Motor neuron (in vitro differentiated cells): ENCODE data around the gene SLC66A2. TPM values are rescaled to one million over a fixed set of nuclear protein-coding genes. Genes with fewer than 3 reads are reported as not detected.

Source experiments
- ATAC-seq, 8 experiments: fragments of 200-7000 bp; cut with Tn5 transposase; replicated peaks in 6 of 8; 2 replicates each; pipeline ENCODE4 v1.8.0; 2021; ENCODE audit warnings: mild to moderate bottlenecking in 8 of 8, moderate library complexity in 8 of 8
- H3K27ac ChIP-seq, 2 donors: fragments of 250-450 bp; sonication (Bioruptor Pico); 2 replicates each; pipeline ENCODE4 v1.9.0; 2021; ENCODE audit warnings: antibody characterized with exemption in 2 of 2, mild to moderate bottlenecking in 2 of 2, moderate library complexity in 1 of 2
- H3K4me1 ChIP-seq, 2 donors: fragments of 250-450 bp; sonication (Bioruptor Pico); replicated peaks in 1 of 2; 2 replicates each; pipeline ENCODE4 v1.6.1; 2021; ENCODE audit warnings: antibody characterized with exemption in 2 of 2, mild to moderate bottlenecking in 2 of 2, moderate library complexity in 1 of 2
- H3K4me3 ChIP-seq, 5 donors: fragments of 250-450 bp; sonication (Bioruptor Pico); 2 replicates each; pipeline ENCODE4 v1.9.0; 2021; ENCODE audit warnings: antibody characterized with exemption in 5 of 5, mild to moderate bottlenecking in 5 of 5, moderate library complexity in 4 of 5
- WGBS, 10 experiments: fragments of 450-650 bp; shearing (Covaris generic); methylation state at CpG; one replicate each; pipeline ENCODE4 v1.0.0; 2022; 5-methylcytosine and 5-hydroxymethylcytosine counted together
- in situ Hi-C, 9 experiments: fragments of 400-800 bp; cut with MboI; loops; one replicate each; pipeline ENCODE4 v1.15.0; 2021; ENCODE audit warnings: low sequenced_read_pairs in 9 of 9, low pct_unique_long_range_greater_than_20kb in 2 of 9; ENCODE audit not compliant: unreplicated experiment in 9 of 9
- total RNA-seq, 8 experiments: library from RNA; unstranded; fragments of 300-600 nt; gene quantifications; 2 replicates each; pipeline versions ENCODE4 v1.2.3 to v1.2.4, GENCODE V29; 2022

Gene SLC66A2
- total RNA-seq, 8 experiments from 2014 or later, result 15.6 to 25.7 (median 18.9) TPM

- WGBS, 10 experiments, result 79 to 92% (median 86%) methylated on average over 1 to 6 of the region's 6 CpGs; no CpG with 5 or more reads in 4 of the 10 experiments
- peak in 7 of 8 experiments; percentile 9 to 80 (median 69) for ATAC-seq
- Histone ChIP-seq H3K4me3 (no peak overlapping the region), H3K27ac (no peak overlapping the region), H3K4me1 (peaks cover 10 to 17% of the 10 kb centered on the region in 2 donors)
- in situ Hi-C loops, result no loop called here
Measured at GRCh38 chr18:79982736-79983135, 31.3 kb upstream of the SLC66A2 start.

- no peak overlapping the region for H3K4me3 ChIP-seq
- WGBS, 10 experiments, result 79 to 100% (median 86%) methylated on average over 2 of the region's 13 CpGs; no CpG with 5 or more reads in 5 of the 10 experiments
- peaks cover 0 to 9% of the 10 kb centered on the region in 2 donors for H3K4me1 ChIP-seq
- H3K27ac ChIP-seq, result no peak overlapping the region
- in situ Hi-C loops, result no loop called here
- ATAC-seq, result peak in 1 of 8 experiments; percentile 41
Measured at GRCh38 chr18:79980585-79980984, 29.1 kb upstream of the SLC66A2 start.

- ATAC-seq, result no peak
- Histone ChIP-seq H3K27ac (no peak overlapping the region), H3K4me3 (no peak overlapping the region), H3K4me1 (peaks cover 0 to 9% of the 10 kb centered on the region in 2 donors)
- 85 to 100% (median 100%) methylated on average over 2 to 5 of the region's 5 CpGs; no CpG with 5 or more reads in 3 of the 10 experiments for WGBS, 10 experiments
- in situ Hi-C loops, result no loop called here
Measured at GRCh38 chr18:79979843-79980242, 28.4 kb upstream of the SLC66A2 start.

GRCh38 chr18:79975985-79976680, 24.7 kb upstream of the SLC66A2 start:
- peaks cover 0 to 4% of the 10 kb centered on the region in 2 donors for H3K4me1 ChIP-seq
- H3K27ac ChIP-seq, result no peak overlapping the region
- H3K4me3 ChIP-seq, result no peak overlapping the region
- in situ Hi-C loops, result no loop called here
- peak in 3 of 8 experiments; percentile 34 to 60 (median 57) for ATAC-seq
- 47 to 100% (median 97%) methylated on average over 2 to 12 of the region's 14 CpGs; no CpG with 5 or more reads in 2 of the 10 experiments for WGBS, 10 experiments

- ATAC-seq, result no peak
- H3K4me3 ChIP-seq, result no peak overlapping the region
- in situ Hi-C loops, result no loop called here
- no peaks in the 10 kb centered on the region for H3K4me1 ChIP-seq
- 60 to 100% (median 100%) methylated on average over 1 to 4 of the region's 4 CpGs; no CpG with 5 or more reads in 3 of the 10 experiments for WGBS, 10 experiments
- no peak overlapping the region for H3K27ac ChIP-seq
Measured at GRCh38 chr18:79975043-79975442, 23.6 kb upstream of the SLC66A2 start.

GRCh38 chr18:79974025-79974654, 22.7 kb upstream of the SLC66A2 start:
- no peak overlapping the region for H3K4me3 ChIP-seq
- in situ Hi-C loops, result no loop called here
- no peak overlapping the region for H3K27ac ChIP-seq
- no peaks in the 10 kb centered on the region for H3K4me1 ChIP-seq
- no peak for ATAC-seq
- WGBS, 10 experiments, result 84 to 100% (median 98%) methylated on average over 2 to 4 of the region's 4 CpGs; no CpG with 5 or more reads in 3 of the 10 experiments

- in situ Hi-C loops, result no loop called here
- WGBS, 10 experiments, result 84 to 98% (median 94%) methylated on average over 7 to 10 of the region's 16 CpGs; no CpG with 5 or more reads in 5 of the 10 experiments
Measured at GRCh38 chr18:79973517-79973916, 22.1 kb upstream of the SLC66A2 start.

GRCh38 chr18:79972720-79973119, 21.3 kb upstream of the SLC66A2 start:
- H3K4me3 ChIP-seq, result no peak overlapping the region
- in situ Hi-C loops, result no loop called here
- no peaks in the 10 kb centered on the region for H3K4me1 ChIP-seq
- no peak overlapping the region for H3K27ac ChIP-seq
- ATAC-seq, result no peak
- WGBS, 10 experiments, result 80 to 100% (median 100%) methylated on average over 1 to 2 of the region's 3 CpGs

More at GRCh38 chr18:79973517-79973916, 22.1 kb upstream of the SLC66A2 start:
- Histone ChIP-seq H3K4me1 (no peaks in the 10 kb centered on the region), H3K27ac (no peak overlapping the region), H3K4me3 (no peak overlapping the region)
- ATAC-seq, result no peak

GRCh38 chr18:79971986-79972385, 20.5 kb upstream of the SLC66A2 start:
- 77 to 100% (median 87%) methylated on average over 1 to 7 of the region's 9 CpGs; no CpG with 5 or more reads in 5 of the 10 experiments for WGBS, 10 experiments
- no peaks in the 10 kb centered on the region for H3K4me1 ChIP-seq

GRCh38 chr18:79971211-79971952, 19.9 kb upstream of the SLC66A2 start:
- Histone ChIP-seq H3K27ac (no peak overlapping the region), H3K4me1 (no peaks in the 10 kb centered on the region), H3K4me3 (no peak overlapping the region)
- ATAC-seq, result peak in 1 of 8 experiments; percentile 3
- in situ Hi-C loops, result no loop called here
- 83 to 100% (median 93%) methylated on average over 2 to 15 of the region's 17 CpGs; no CpG with 5 or more reads in 1 of the 10 experiments for WGBS, 10 experiments

More at GRCh38 chr18:79971986-79972385, 20.5 kb upstream of the SLC66A2 start:
- ATAC-seq, result peak in 1 of 8 experiments; percentile 71
- Histone ChIP-seq H3K4me3 (no peak overlapping the region), H3K27ac (no peak overlapping the region)
- in situ Hi-C loops, result no loop called here

GRCh38 chr18:79970419-79971133, 19.1 kb upstream of the SLC66A2 start:
- Histone ChIP-seq H3K4me3 (no peak overlapping the region), H3K4me1 (peaks cover 4% of the 10 kb centered on the region in 2 donors), H3K27ac (no peak overlapping the region)
- no peak for ATAC-seq
- 70 to 100% (median 88%) methylated on average over 1 to 11 of the region's 12 CpGs; no CpG with 5 or more reads in 1 of the 10 experiments for WGBS, 10 experiments
- in situ Hi-C loops, result no loop called here

GRCh38 chr18:79965119-79965902, 13.9 kb upstream of the SLC66A2 start:
- peak overlapping the region; percentile 28 to 40 (median 36) for H3K4me3 ChIP-seq
- ATAC-seq, result peak; percentile 30 to 65 (median 50)
- in situ Hi-C loops, result no loop called here
- 0 to 81% (median 28%) methylated on average over 1 to 9 of the region's 24 CpGs; no CpG with 5 or more reads in 6 of the 10 experiments for WGBS, 10 experiments
- H3K4me1 ChIP-seq, result peaks cover 17 to 23% of the 10 kb centered on the region in 2 donors
- H3K27ac ChIP-seq, result peak overlapping the region; percentile 19 to 47
